ENCODE measurements around the gene ATRN. TPM values are rescaled to one million over a fixed set of nuclear protein-coding genes. Genes with fewer than 3 reads are reported as not detected.

ATRN gene
- total RNA-seq, 1 experiment from 2014 or later = 28.3 TPM

GRCh38 chr20:3483784-3484183 is 13.0 kb downstream of the ATRN start:
- no peak for TF ChIP-seq CTCF (IDR thresholded peaks at IDR 0.05; ENCODE audit: unreplicated experiment)
- DNase-seq = no peak
- Mint-ChIP-seq H3K9me3 (ENCODE audit: low read depth, unreplicated experiment) (no peaks in the 10 kb centered on the region), H3K4me1 (ENCODE audit: low read depth, unreplicated experiment) (peaks cover 3% of the 10 kb centered on the region), H3K4me3 (ENCODE audit: low read depth, unreplicated experiment) (no peak overlapping the region), H3K27me3 (ENCODE audit: unreplicated experiment) (no peaks in the 10 kb centered on the region), H3K36me3 (ENCODE audit: insufficient read depth, unreplicated experiment) (no peaks in the 10 kb centered on the region), H3K27ac (ENCODE audit: unreplicated experiment) (no peak overlapping the region)
- BruUV-seq (replicated peaks) = no TSS peak
- intact Hi-C loops (cut with micrococcal nuclease; ENCODE audit: unreplicated experiment) = loop anchor here (10.0 kb wide), 1 partner anchor 61 kb away; no protein-coding TSS in a partner anchor
- CTCF ChIA-PET = no interaction called here

- DNase-seq = no peak
- Mint-ChIP-seq H3K4me3 (ENCODE audit: low read depth, unreplicated experiment) (no peak overlapping the region), H3K9me3 (ENCODE audit: low read depth, unreplicated experiment) (peaks cover 2% of the 10 kb centered on the region), H3K27ac (ENCODE audit: unreplicated experiment) (no peak overlapping the region), H3K36me3 (ENCODE audit: insufficient read depth, unreplicated experiment) (no peaks in the 10 kb centered on the region), H3K4me1 (ENCODE audit: low read depth, unreplicated experiment) (no peaks in the 10 kb centered on the region), H3K27me3 (ENCODE audit: unreplicated experiment) (no peaks in the 10 kb centered on the region)
- no TSS peak for BruUV-seq (replicated peaks)
- CTCF ChIA-PET = no interaction called here
- intact Hi-C loops (cut with micrococcal nuclease; ENCODE audit: unreplicated experiment) = loop anchor here (10.0 kb wide), 1 partner anchor 59 kb away; no protein-coding TSS in a partner anchor
- no peak for TF ChIP-seq CTCF (IDR thresholded peaks at IDR 0.05; ENCODE audit: unreplicated experiment)
Observed at GRCh38 chr20:3485913-3486312, 15.1 kb downstream of the ATRN start.

- no peak for TF ChIP-seq CTCF (IDR thresholded peaks at IDR 0.05; ENCODE audit: unreplicated experiment)
- Mint-ChIP-seq H3K27me3 (ENCODE audit: unreplicated experiment) (no peaks in the 10 kb centered on the region), H3K9me3 (ENCODE audit: low read depth, unreplicated experiment) (peaks cover 2% of the 10 kb centered on the region), H3K27ac (ENCODE audit: unreplicated experiment) (no peak overlapping the region), H3K4me1 (ENCODE audit: low read depth, unreplicated experiment) (no peaks in the 10 kb centered on the region), H3K36me3 (ENCODE audit: insufficient read depth, unreplicated experiment) (no peaks in the 10 kb centered on the region), H3K4me3 (ENCODE audit: low read depth, unreplicated experiment) (no peak overlapping the region)
- intact Hi-C loops (cut with micrococcal nuclease; ENCODE audit: unreplicated experiment) = loop anchor here (10.0 kb wide), 1 partner anchor 58 kb away; no protein-coding TSS in a partner anchor
- CTCF ChIA-PET = no interaction called here
- DNase-seq = no peak
- BruUV-seq (replicated peaks) = no TSS peak
Observed at GRCh38 chr20:3486850-3487249, 16.0 kb downstream of the ATRN start.

GRCh38 chr20:3492669-3493068 is 21.9 kb downstream of the ATRN start:
- Mint-ChIP-seq H3K27ac (ENCODE audit: unreplicated experiment) (no peak overlapping the region), H3K27me3 (ENCODE audit: unreplicated experiment) (no peaks in the 10 kb centered on the region), H3K36me3 (ENCODE audit: insufficient read depth, unreplicated experiment) (no peaks in the 10 kb centered on the region), H3K9me3 (ENCODE audit: low read depth, unreplicated experiment) (peaks cover 2% of the 10 kb centered on the region), H3K4me3 (ENCODE audit: low read depth, unreplicated experiment) (no peak overlapping the region), H3K4me1 (ENCODE audit: low read depth, unreplicated experiment) (no peaks in the 10 kb centered on the region)
- intact Hi-C loops (cut with micrococcal nuclease; ENCODE audit: unreplicated experiment) = no loop called here
- CTCF ChIA-PET = interaction anchor here (0.5 kb wide), 1 partner anchor 54 kb away, joined by 3 read pairs; no protein-coding TSS in a partner anchor
- no TSS peak for BruUV-seq (replicated peaks)
- TF ChIP-seq CTCF (IDR thresholded peaks at IDR 0.05; ENCODE audit: unreplicated experiment) = no peak
- no peak for DNase-seq

Measured in Calu3 (cell line).